Neural cell (in vitro differentiated cells): ENCODE data around the gene CDK7.

Experiments used
- EP300 ChIP-seq: fragments of 450-650 bp; conservative IDR thresholded peaks from 2 replicates; pipeline ENCODE4 v1.6.1; 2014; ENCODE audit warnings: antibody characterized with exemption, mild to moderate bottlenecking, moderate library complexity; ENCODE audit not compliant: poor library complexity, severe bottlenecking
- EZH2 ChIP-seq: fragments of 200-600, 300-800 bp; shearing (Covaris generic), sonication (generic); IDR thresholded peaks from 2 replicates; pipeline ENCODE4 v1.6.1; 2014; ENCODE audit warnings: antibody characterized with exemption, low read length, borderline replicate concordance, mild to moderate bottlenecking; ENCODE audit not compliant: insufficient read depth, poor library complexity, severe bottlenecking
- MXI1 ChIP-seq: fragments of 450-650 bp; conservative IDR thresholded peaks from 2 replicates; pipeline ENCODE4 v1.6.1; 2014; ENCODE audit warnings: antibody characterized with exemption, mild to moderate bottlenecking; ENCODE audit not compliant: poor library complexity, severe bottlenecking
- POLR2AphosphoS5 ChIP-seq: IDR thresholded peaks from 2 replicates; pipeline ENCODE4 v1.6.1; 2012
- RAD21 ChIP-seq: fragments of 450-650 bp; conservative IDR thresholded peaks from 2 replicates; pipeline ENCODE4 v1.6.1; 2014; ENCODE audit warnings: antibody characterized with exemption, mild to moderate bottlenecking, moderate library complexity
- SMC3 ChIP-seq: fragments of 450-650 bp; conservative IDR thresholded peaks from 2 replicates; pipeline ENCODE4 v1.6.1; 2014; ENCODE audit warnings: antibody characterized with exemption, mild to moderate bottlenecking, moderate library complexity; ENCODE audit not compliant: poor library complexity
- TAF1 ChIP-seq: IDR thresholded peaks from 2 replicates; pipeline ENCODE4 v1.6.1; 2012; ENCODE audit warnings: low read depth
- TF ChIP-seq, protein P1 (sequence below): fragments of 450-650 bp; IDR thresholded peaks from 2 replicates; pipeline ENCODE4 v1.5.1; 2014; ENCODE audit warnings: antibody characterized with exemption, mild to moderate bottlenecking, moderate library complexity; ENCODE audit not compliant: poor library complexity, severe bottlenecking
- TF ChIP-seq, protein P2 (sequence below): IDR thresholded peaks from 2 replicates; pipeline ENCODE4 v1.6.1; 2012; ENCODE audit warnings: borderline replicate concordance

DNA sequence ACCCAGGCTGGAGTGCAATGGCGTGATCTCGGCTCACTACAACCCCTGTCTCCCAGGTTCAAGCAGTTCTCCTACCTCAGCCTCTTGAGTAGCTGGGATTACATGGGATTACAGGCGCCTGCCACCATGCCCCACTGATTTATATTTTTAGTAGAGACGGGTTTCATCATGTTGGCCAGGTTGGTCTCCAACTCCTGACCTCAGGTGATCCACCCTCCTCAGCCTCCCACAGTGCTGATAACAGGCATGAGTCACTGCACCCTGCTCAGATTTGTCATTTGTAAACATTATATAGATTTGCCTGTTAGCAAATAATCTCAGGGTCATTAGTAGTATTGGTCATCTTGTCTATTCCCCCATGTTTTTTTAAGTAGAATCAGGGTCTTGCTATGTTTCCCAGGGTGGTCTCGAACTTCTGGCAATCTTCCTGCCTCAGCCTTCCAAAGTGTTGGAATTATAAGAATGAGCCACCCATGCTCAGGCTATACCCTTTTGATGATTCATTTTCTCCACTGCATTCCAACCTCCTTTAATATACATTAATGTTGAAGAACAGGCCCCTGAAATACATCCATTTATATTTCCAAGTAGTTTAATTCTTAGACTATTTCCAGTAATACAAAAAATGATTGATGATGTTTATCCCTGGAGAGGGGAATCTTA, 28.0 kb upstream of the CDK7 start:
- TF ChIP-seq SMC3 (no peak), POLR2AphosphoS5 (no peak), MXI1 (no peak), EZH2 (no peak), RAD21 (no peak), TAF1 (no peak), EP300 (no peak)
- TF ChIP-seq, protein P1, sequence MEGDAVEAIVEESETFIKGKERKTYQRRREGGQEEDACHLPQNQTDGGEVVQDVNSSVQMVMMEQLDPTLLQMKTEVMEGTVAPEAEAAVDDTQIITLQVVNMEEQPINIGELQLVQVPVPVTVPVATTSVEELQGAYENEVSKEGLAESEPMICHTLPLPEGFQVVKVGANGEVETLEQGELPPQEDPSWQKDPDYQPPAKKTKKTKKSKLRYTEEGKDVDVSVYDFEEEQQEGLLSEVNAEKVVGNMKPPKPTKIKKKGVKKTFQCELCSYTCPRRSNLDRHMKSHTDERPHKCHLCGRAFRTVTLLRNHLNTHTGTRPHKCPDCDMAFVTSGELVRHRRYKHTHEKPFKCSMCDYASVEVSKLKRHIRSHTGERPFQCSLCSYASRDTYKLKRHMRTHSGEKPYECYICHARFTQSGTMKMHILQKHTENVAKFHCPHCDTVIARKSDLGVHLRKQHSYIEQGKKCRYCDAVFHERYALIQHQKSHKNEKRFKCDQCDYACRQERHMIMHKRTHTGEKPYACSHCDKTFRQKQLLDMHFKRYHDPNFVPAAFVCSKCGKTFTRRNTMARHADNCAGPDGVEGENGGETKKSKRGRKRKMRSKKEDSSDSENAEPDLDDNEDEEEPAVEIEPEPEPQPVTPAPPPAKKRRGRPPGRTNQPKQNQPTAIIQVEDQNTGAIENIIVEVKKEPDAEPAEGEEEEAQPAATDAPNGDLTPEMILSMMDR = no peak
- TF ChIP-seq, protein P2, sequence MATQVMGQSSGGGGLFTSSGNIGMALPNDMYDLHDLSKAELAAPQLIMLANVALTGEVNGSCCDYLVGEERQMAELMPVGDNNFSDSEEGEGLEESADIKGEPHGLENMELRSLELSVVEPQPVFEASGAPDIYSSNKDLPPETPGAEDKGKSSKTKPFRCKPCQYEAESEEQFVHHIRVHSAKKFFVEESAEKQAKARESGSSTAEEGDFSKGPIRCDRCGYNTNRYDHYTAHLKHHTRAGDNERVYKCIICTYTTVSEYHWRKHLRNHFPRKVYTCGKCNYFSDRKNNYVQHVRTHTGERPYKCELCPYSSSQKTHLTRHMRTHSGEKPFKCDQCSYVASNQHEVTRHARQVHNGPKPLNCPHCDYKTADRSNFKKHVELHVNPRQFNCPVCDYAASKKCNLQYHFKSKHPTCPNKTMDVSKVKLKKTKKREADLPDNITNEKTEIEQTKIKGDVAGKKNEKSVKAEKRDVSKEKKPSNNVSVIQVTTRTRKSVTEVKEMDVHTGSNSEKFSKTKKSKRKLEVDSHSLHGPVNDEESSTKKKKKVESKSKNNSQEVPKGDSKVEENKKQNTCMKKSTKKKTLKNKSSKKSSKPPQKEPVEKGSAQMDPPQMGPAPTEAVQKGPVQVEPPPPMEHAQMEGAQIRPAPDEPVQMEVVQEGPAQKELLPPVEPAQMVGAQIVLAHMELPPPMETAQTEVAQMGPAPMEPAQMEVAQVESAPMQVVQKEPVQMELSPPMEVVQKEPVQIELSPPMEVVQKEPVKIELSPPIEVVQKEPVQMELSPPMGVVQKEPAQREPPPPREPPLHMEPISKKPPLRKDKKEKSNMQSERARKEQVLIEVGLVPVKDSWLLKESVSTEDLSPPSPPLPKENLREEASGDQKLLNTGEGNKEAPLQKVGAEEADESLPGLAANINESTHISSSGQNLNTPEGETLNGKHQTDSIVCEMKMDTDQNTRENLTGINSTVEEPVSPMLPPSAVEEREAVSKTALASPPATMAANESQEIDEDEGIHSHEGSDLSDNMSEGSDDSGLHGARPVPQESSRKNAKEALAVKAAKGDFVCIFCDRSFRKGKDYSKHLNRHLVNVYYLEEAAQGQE = no peak
